Activated CD8-positive, alpha-beta T cell treated with anti-CD3 and anti-CD28 coated beads for 36 hours (primary cell): Measurements from ENCODE around the gene POLL. TPM values are rescaled to one million over a fixed set of nuclear protein-coding genes. Genes with fewer than 3 reads are reported as not detected.
A peak's percentile ranks its signal among the peaks of the same experiment; 100 is the strongest.

ENCODE experiments used
- ATAC-seq: fragments of 200-7000 bp; cut with Tn5 transposase; one replicate; pipeline ENCODE4 v1.10.0; 2021; ENCODE audit warnings: mild to moderate bottlenecking, moderate library complexity
- CTCF ChIA-PET: fragments of 350-600 bp; sonication (Branson Sonifier 250); formaldehyde crosslinking; loops from one replicate; lab custom pipeline; 2021; ENCODE audit warnings: antibody characterized with exemption; lab: Charles Lee
- POLR2A ChIA-PET: fragments of 350-600 bp; sonication (Branson Sonifier 250); formaldehyde crosslinking; loops from one replicate; lab custom pipeline; 2021; ENCODE audit warnings: antibody characterized with exemption; lab: Charles Lee
- DNase-seq: peaks from one replicate; pipeline ENCODE4 v3.0.0-alpha.2; 2020
- H3K27ac Mint-ChIP-seq: one replicate; pipeline ENCODE4 v1.8.0; 2021; ENCODE audit warnings: mild to moderate bottlenecking, mixed read lengths
- H3K27me3 Mint-ChIP-seq: one replicate; pipeline ENCODE4 v1.8.0; 2021; ENCODE audit warnings: mixed read lengths
- H3K36me3 Mint-ChIP-seq: one replicate; pipeline ENCODE4 v1.8.0; 2021; ENCODE audit warnings: low read depth, mixed read lengths
- H3K4me1 Mint-ChIP-seq: one replicate; pipeline ENCODE4 v1.8.0; 2021; ENCODE audit warnings: low read depth, mixed read lengths
- H3K4me3 Mint-ChIP-seq: one replicate; pipeline ENCODE4 v1.8.0; 2021; ENCODE audit warnings: mild to moderate bottlenecking, moderate library complexity, mixed read lengths
- H3K9me3 Mint-ChIP-seq: one replicate; pipeline ENCODE4 v1.8.0; 2021; ENCODE audit warnings: mixed read lengths
- CTCF ChIP-seq: fragments of 200-600 bp; IDR thresholded peaks from one replicate; pipeline ENCODE4 v1.8.0; 2022; ENCODE audit warnings: antibody characterized with exemption, mild to moderate bottlenecking
- intact Hi-C: fragments of 100-400 bp; cut with micrococcal nuclease; formaldehyde crosslinking; loops from one replicate; pipeline ENCODE4 v1.10.0; 2022
- total RNA-seq, 2 experiments: library from RNA; stranded (reverse); gene quantifications; one replicate each; pipeline ENCODE4 v1.2.3, GENCODE V29; 2021

POLL gene
- total RNA-seq, 2 experiments from 2014 or later: 32.2 to 33.8 TPM

- ChIA-PET CTCF (interaction anchor here (1.0 to 4.3 kb wide), 3 partner anchors 26 to 353 kb away, joined by 3 to 73 read pairs (median 8); no protein-coding TSS in a partner anchor), POLR2A (no interaction called here)
- no peak overlapping the region for H3K4me3 Mint-ChIP-seq
Observed at GRCh38 chr10:101568054-101568745, 19.9 kb downstream of the POLL start.

GRCh38 chr10:101567165-101568006 is 20.7 kb downstream of the POLL start:
- no peak for TF ChIP-seq CTCF
- ChIA-PET POLR2A (no interaction called here), CTCF (interaction anchor here (1.0 to 4.3 kb wide), 2 partner anchors 25 to 352 kb away, joined by 3 to 73 read pairs; no protein-coding TSS in a partner anchor)
- DNase-seq (peak; percentile 28), ATAC-seq (peak; percentile 32)
- no peak overlapping the region for H3K27ac Mint-ChIP-seq
- no peak overlapping the region for H3K4me3 Mint-ChIP-seq
- no peaks in the 10 kb centered on the region for H3K36me3 Mint-ChIP-seq
- intact Hi-C loops: loop anchor here (5.0 kb wide), 1 partner anchor 275 kb away; no protein-coding TSS in a partner anchor
- H3K27me3 Mint-ChIP-seq: peaks cover 53% of the 10 kb centered on the region
- no peaks in the 10 kb centered on the region for H3K9me3 Mint-ChIP-seq
- peaks cover 16% of the 10 kb centered on the region for H3K4me1 Mint-ChIP-seq

More at GRCh38 chr10:101568054-101568745, 19.9 kb downstream of the POLL start:
- Mint-ChIP-seq H3K4me1 (peaks cover 16% of the 10 kb centered on the region), H3K9me3 (no peaks in the 10 kb centered on the region), H3K27ac (no peak overlapping the region), H3K27me3 (peaks cover 51% of the 10 kb centered on the region), H3K36me3 (no peaks in the 10 kb centered on the region)
- no peak for DNase-seq
- ATAC-seq: no peak
- TF ChIP-seq CTCF: no peak
- intact Hi-C loops: loop anchor here (5.0 kb wide), 1 partner anchor 276 kb away; no protein-coding TSS in a partner anchor

GRCh38 chr10:101566333-101567164 is 21.5 kb downstream of the POLL start:
- no peaks in the 10 kb centered on the region for H3K36me3 Mint-ChIP-seq
- DNase-seq: peak; percentile 35
- TF ChIP-seq CTCF: no peak
- no peak overlapping the region for H3K27ac Mint-ChIP-seq
- no peak overlapping the region for H3K4me3 Mint-ChIP-seq
- POLR2A ChIA-PET: interaction anchor here (1.9 kb wide), 1 partner anchor 9 kb away, joined by 4 read pairs; no protein-coding TSS in a partner anchor
- H3K4me1 Mint-ChIP-seq: peaks cover 16% of the 10 kb centered on the region
- no peaks in the 10 kb centered on the region for H3K9me3 Mint-ChIP-seq
- peaks cover 55% of the 10 kb centered on the region for H3K27me3 Mint-ChIP-seq
- ATAC-seq: peak; percentile 2
- CTCF ChIA-PET: no interaction called here
- intact Hi-C loops: loop anchor here (5.0 kb wide), 1 partner anchor 274 kb away; no protein-coding TSS in a partner anchor

- ATAC-seq (no peak), DNase-seq (no peak)
- Mint-ChIP-seq H3K27me3 (peaks cover 55% of the 10 kb centered on the region), H3K9me3 (no peaks in the 10 kb centered on the region), H3K4me1 (peaks cover 16% of the 10 kb centered on the region), H3K4me3 (no peak overlapping the region), H3K27ac (no peak overlapping the region), H3K36me3 (no peaks in the 10 kb centered on the region)
- TF ChIP-seq CTCF: no peak
- ChIA-PET POLR2A (interaction anchor here (1.9 kb wide), 1 partner anchor 10 kb away, joined by 4 read pairs; no protein-coding TSS in a partner anchor), CTCF (no interaction called here)
- intact Hi-C loops: loop anchor here (5.0 kb wide), 1 partner anchor 274 kb away; no protein-coding TSS in a partner anchor
Observed at GRCh38 chr10:101565936-101566332, 22.1 kb downstream of the POLL start.
